Muscle layer of duodenum (tissue), 2 donors: Measurements from ENCODE around the gene RPS6KB1.
A peak's percentile ranks its signal among the peaks of the same experiment; 100 is the strongest.
"Not testable (repeated sequence)": the region's sequence is repeated elsewhere in the genome, so short reads cannot be mapped to it uniquely, and the experiment has no call there.

ENCODE experiments used
- H3K27ac ChIP-seq: one replicate; pipeline ENCODE4 v1.7.0; 2013; ENCODE audit warnings: mild to moderate bottlenecking, low read length
- H3K27me3 ChIP-seq: one replicate; pipeline ENCODE4 v1.7.0; 2013; ENCODE audit warnings: low read depth, mild to moderate bottlenecking, control low read depth, low read length
- H3K36me3 ChIP-seq, 2 donors: one replicate each; pipeline ENCODE4 v1.7.0; 2013; ENCODE audit warnings: low read length in 2 of 2, control low read depth in 1 of 2, mild to moderate bottlenecking in 1 of 2; ENCODE audit not compliant: insufficient read depth in 2 of 2, control insufficient read depth in 1 of 2
- H3K4me1 ChIP-seq, 2 donors: one replicate each; pipeline ENCODE4 v1.7.0; 2013; ENCODE audit warnings: low read length in 2 of 2, mild to moderate bottlenecking in 2 of 2, control low read depth in 1 of 2, moderate library complexity in 1 of 2; ENCODE audit not compliant: insufficient read depth in 2 of 2, control insufficient read depth in 1 of 2
- H3K4me3 ChIP-seq, 2 donors: one replicate each; pipeline ENCODE4 v1.7.0; 2013; ENCODE audit warnings: low read length in 2 of 2, low read depth in 1 of 2, mild to moderate bottlenecking in 1 of 2
- H3K9me3 ChIP-seq, 2 donors: one replicate each; pipeline ENCODE4 v1.7.0; 2013; ENCODE audit warnings: low read length in 2 of 2, control low read depth in 1 of 2, mild to moderate bottlenecking in 1 of 2; ENCODE audit not compliant: control insufficient read depth in 1 of 2
- donor health status: healthy.

The RPS6KB1 gene

GRCh38 chr17:59853168-59853918 is 39.6 kb upstream of the RPS6KB1 start:
- Histone ChIP-seq H3K4me3 (no peak overlapping the region), H3K27me3 (no peaks in the 10 kb centered on the region), H3K27ac (peak overlapping the region; percentile 57), H3K36me3 (no peaks in the 10 kb centered on the region), H3K9me3 (no peaks in the 10 kb centered on the region), H3K4me1 (peaks cover 0 to 5% of the 10 kb centered on the region in 2 donors)

- H3K36me3 ChIP-seq, H3K4me1 ChIP-seq, H3K4me3 ChIP-seq, H3K27me3 ChIP-seq, H3K9me3 ChIP-seq: not testable (repeated sequence)
- H3K27ac ChIP-seq: peak overlapping the region; percentile 57
Observed at GRCh38 chr17:59853919-59854729, 38.8 kb upstream of the RPS6KB1 start.

DNA sequence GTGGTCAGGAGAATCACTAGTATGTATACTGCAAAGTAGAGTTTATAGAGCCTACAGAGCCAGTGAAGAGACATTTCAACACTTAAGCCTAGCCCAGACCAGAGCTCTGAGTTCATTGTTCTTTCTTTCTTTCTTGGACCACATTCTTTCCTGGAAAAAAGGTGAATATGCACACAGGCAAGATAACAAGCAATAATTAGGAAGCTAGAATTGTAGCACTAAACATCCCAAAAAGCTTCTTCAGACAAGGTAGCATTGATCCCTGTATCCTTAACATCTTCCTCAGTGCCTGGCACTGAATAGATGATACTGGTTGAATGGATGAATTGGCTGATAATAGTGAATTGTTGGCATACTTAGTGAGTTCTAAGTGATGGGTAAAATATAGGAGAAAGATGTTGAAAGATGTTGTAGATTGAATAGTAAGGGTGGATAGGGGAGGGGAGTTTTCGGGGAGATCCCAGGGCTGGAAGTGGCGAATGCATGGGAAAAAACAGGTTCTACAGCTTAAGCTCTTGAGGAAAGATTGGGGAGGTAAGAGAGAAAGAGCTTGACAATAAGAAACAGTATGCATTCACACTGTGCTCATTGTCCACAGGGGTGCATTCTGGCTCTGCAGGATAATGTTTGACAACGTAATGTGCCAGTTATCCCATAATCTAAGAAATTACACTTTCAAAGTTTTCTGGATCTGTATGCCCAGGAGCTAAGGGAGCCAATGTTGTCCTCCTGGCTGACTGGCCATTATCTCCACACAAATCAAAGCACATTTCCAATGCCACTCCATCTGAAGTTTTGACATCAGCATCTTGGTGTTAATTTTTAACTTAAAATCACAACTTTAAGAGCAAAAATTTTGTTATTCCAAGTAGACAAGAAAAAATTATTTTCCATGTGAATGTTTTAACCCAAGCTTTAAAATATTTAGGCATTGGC is 35.8 kb upstream of the RPS6KB1 start:
- no peak overlapping the region for H3K4me3 ChIP-seq
- H3K9me3 ChIP-seq: no peaks in the 10 kb centered on the region
- peaks cover 0 to 8% of the 10 kb centered on the region in 2 donors for H3K36me3 ChIP-seq
- H3K4me1 ChIP-seq: peaks cover 0 to under 1% of the 10 kb centered on the region in 2 donors
- H3K27ac ChIP-seq: no peak overlapping the region
- no peaks in the 10 kb centered on the region for H3K27me3 ChIP-seq

GRCh38 chr17:59858167-59858816 is 34.6 kb upstream of the RPS6KB1 start:
- Histone ChIP-seq H3K27ac (no peak overlapping the region), H3K36me3 (peaks cover 3 to 12% of the 10 kb centered on the region in 2 donors), H3K4me1 (no peaks in the 10 kb centered on the region), H3K27me3 (no peaks in the 10 kb centered on the region), H3K9me3 (no peaks in the 10 kb centered on the region), H3K4me3 (no peak overlapping the region)

DNA sequence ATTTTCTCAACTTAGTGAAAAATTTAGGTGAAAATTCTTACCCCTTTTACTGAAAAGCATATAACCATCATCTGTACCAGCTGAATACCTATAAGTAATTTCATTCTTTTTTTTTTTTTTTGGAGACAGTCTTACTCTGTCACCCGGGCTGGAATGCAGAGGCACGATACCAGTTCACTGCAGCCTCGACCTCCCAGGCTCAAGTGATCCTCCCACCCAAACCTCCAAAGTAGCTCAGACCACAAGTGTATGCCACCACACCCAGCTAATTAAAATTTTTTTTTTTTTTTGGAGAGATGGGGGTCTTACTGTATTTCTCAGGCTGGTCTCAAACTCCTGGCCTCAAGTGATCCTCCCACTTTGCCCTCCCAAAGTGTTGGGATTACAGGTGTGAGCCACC is 34.0 kb upstream of the RPS6KB1 start:
- peaks cover 3 to 17% of the 10 kb centered on the region in 2 donors for H3K36me3 ChIP-seq
- no peaks in the 10 kb centered on the region for H3K9me3 ChIP-seq
- no peaks in the 10 kb centered on the region for H3K4me1 ChIP-seq
- H3K27ac ChIP-seq: no peak overlapping the region
- no peaks in the 10 kb centered on the region for H3K27me3 ChIP-seq
- H3K4me3 ChIP-seq: no peak overlapping the region

- Histone ChIP-seq H3K4me3 (no peak overlapping the region), H3K36me3 (peaks cover 3 to 17% of the 10 kb centered on the region in 2 donors), H3K27ac (no peak overlapping the region), H3K9me3 (no peaks in the 10 kb centered on the region), H3K4me1 (no peaks in the 10 kb centered on the region), H3K27me3 (no peaks in the 10 kb centered on the region)
Observed at GRCh38 chr17:59859444-59860025, 33.4 kb upstream of the RPS6KB1 start.

DNA sequence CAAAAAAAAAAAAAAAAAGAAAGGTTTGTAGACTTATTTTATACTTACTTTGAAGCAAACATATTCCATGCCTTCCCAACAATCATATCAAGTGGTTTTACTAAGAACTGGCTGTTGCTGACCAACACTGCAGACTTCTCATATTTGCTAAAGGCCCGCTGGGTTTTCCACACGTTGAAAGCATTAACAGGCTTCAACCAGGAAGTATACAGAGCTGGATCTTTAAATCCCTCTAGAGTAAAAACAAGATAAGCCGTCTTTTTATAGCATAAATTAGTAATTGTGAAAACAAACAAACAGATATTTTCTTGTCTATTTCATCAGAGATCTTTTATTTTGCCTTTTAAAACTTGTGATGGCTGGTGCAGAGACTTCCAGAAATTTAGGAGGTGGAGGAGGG is 29.3 kb upstream of the RPS6KB1 start:
- Histone ChIP-seq H3K27ac (no peak overlapping the region), H3K4me1 (no peaks in the 10 kb centered on the region), H3K36me3 (peaks cover 3 to 17% of the 10 kb centered on the region in 2 donors), H3K4me3 (no peak overlapping the region), H3K9me3 (no peaks in the 10 kb centered on the region), H3K27me3 (no peaks in the 10 kb centered on the region)

GRCh38 chr17:59869941-59870218 is 23.0 kb upstream of the RPS6KB1 start:
- Histone ChIP-seq H3K4me1 (no peaks in the 10 kb centered on the region), H3K9me3 (no peaks in the 10 kb centered on the region), H3K4me3 (no peak overlapping the region), H3K27ac (no peak overlapping the region), H3K36me3 (peaks cover 0 to 9% of the 10 kb centered on the region in 2 donors), H3K27me3 (no peaks in the 10 kb centered on the region)

DNA sequence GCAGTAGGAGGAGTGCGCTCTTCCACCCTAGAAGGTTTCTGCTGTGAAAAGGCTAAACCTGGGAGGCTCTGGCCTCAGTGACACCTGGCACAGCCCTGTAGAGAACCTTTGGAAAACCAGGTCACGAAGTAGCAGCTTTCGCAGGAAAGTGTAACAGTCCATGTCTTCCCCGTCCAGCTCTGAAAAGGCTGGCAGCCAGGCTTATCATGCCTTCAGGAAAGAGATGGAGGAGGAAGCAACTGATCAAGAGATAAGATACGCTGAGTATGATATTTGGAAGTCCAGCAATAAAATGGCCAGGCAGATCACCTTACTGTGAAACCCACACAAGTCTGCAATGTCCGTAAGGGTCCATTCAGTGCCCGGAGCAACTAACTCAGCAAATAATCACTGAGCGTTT is 22.4 kb upstream of the RPS6KB1 start:
- no peaks in the 10 kb centered on the region for H3K4me1 ChIP-seq
- H3K4me3 ChIP-seq: no peak overlapping the region
- peaks cover 0 to 9% of the 10 kb centered on the region in 2 donors for H3K36me3 ChIP-seq
- H3K27ac ChIP-seq: no peak overlapping the region
- no peaks in the 10 kb centered on the region for H3K27me3 ChIP-seq
- H3K9me3 ChIP-seq: no peaks in the 10 kb centered on the region

DNA sequence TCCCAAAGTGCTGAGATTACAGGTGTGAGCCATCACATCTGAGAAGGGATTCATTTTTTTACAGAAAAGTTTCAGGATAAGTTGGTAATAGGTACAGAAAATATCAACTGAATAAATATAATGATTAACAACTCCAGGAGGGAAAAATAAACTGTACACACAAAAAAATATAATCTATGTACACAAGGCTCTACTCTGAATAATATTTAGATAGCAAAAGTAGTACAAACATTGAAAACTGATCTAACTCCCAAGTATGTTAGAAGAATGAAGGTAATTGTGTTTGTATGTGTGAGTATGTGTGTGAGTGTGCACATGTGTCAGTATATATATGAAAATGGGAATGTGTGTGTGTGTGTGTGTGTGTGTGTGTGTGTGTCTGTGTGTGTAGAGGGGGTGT is 20.6 kb upstream of the RPS6KB1 start:
- H3K4me3 ChIP-seq: no peak overlapping the region
- no peak overlapping the region for H3K27ac ChIP-seq
- H3K4me1 ChIP-seq: no peaks in the 10 kb centered on the region
- H3K36me3 ChIP-seq: peaks cover 3 to 17% of the 10 kb centered on the region in 2 donors
- H3K9me3 ChIP-seq: no peaks in the 10 kb centered on the region
- no peaks in the 10 kb centered on the region for H3K27me3 ChIP-seq
